Esophagus muscularis mucosa (tissue), 4 donors: ENCODE data around the gene EGFL6. TPM values are rescaled to one million over a fixed set of nuclear protein-coding genes. Genes with fewer than 3 reads are reported as not detected.

Experiments
- DNase-seq: peaks from one replicate; pipeline ENCODE4 v3.0.0-alpha.2; 2017; ENCODE audit errors: extremely low spot score
- H3K27ac ChIP-seq, 4 donors: fragments of 200-600 bp; sonication (generic); replicated peaks in 1 of 4; 1 replicate in 3 of 4; 2 replicates in 1 of 4; pipeline ENCODE4 v1.5.1; 2016 to 2019; ENCODE audit warnings: mild to moderate bottlenecking in 1 of 4
- H3K27me3 ChIP-seq, 4 donors: fragments of 200-600 bp; sonication (generic); one replicate each; pipeline versions ENCODE4 v1.5.1 to v1.6.0; 2016 to 2019
- H3K36me3 ChIP-seq, 4 donors: fragments of 200-600 bp; sonication (generic); one replicate each; pipeline ENCODE4 v1.5.1; 2016 to 2019
- H3K4me1 ChIP-seq, 4 donors: fragments of 200-600 bp; sonication (generic); one replicate each; pipeline ENCODE4 v1.5.1; 2016 to 2019
- H3K4me3 ChIP-seq, 4 donors: fragments of 200-600 bp; sonication (generic); 1 replicate in 2 of 4; 2 replicates in 2 of 4; pipeline ENCODE4 v1.5.1; 2016 to 2019; ENCODE audit warnings: mild to moderate bottlenecking in 4 of 4, moderate library complexity in 1 of 4
- H3K9me3 ChIP-seq, 4 donors: fragments of 200-600 bp; sonication (generic); 1 replicate in 3 of 4; 2 replicates in 1 of 4; pipeline ENCODE4 v1.5.1; 2016 to 2019
- EP300 ChIP-seq: sonication (generic); formaldehyde crosslinking; IDR thresholded peaks from one replicate; pipeline ENCODE4 v1.6.1; 2017; ENCODE audit warnings: antibody characterized with exemption
- POLR2A ChIP-seq: fragments of 450-650 bp; IDR thresholded peaks from one replicate; pipeline ENCODE4 v1.6.1; 2017; ENCODE audit warnings: antibody characterized with exemption, moderate library complexity, mild to moderate bottlenecking, low read depth
- POLR2AphosphoS5 ChIP-seq, 2 donors: sonication (generic); formaldehyde crosslinking; IDR thresholded peaks; one replicate each; pipeline ENCODE4 v1.6.1; 2017; ENCODE audit warnings: antibody characterized with exemption in 2 of 2
- WGBS: methylation state at CpG from one replicate; pipeline ENCODE4 v1.1.5; 2018; 5-methylcytosine and 5-hydroxymethylcytosine counted together
- intact Hi-C: fragments of 100-400 bp; cut with DNase I; formaldehyde crosslinking; loops from one replicate; pipeline ENCODE4 v1.15.1; 2023
- total RNA-seq, 4 donors: library from RNA; depleted of rRNA; stranded (reverse); fragments of >200 nt; gene quantifications; one replicate each; pipeline versions ENCODE4 v1.1.0 to v1.2.1, GENCODE V29; 2016
- TF ChIP-seq, protein P1 (sequence below), 3 experiments: fragments of 200-600 bp in 2 of 3; fragments of 450-650 bp in 1 of 3; sonication (generic) in 2 of 3; IDR thresholded peaks; one replicate each; pipeline ENCODE4 v1.5.1; 2017 to 2019; ENCODE audit warnings: antibody characterized with exemption in 3 of 3, mild to moderate bottlenecking in 2 of 3, moderate library complexity in 1 of 3

EGFL6 gene
- total RNA-seq, 4 donors from 2014 or later = 0.17 to 0.19 TPM; not detected in 2

DNA sequence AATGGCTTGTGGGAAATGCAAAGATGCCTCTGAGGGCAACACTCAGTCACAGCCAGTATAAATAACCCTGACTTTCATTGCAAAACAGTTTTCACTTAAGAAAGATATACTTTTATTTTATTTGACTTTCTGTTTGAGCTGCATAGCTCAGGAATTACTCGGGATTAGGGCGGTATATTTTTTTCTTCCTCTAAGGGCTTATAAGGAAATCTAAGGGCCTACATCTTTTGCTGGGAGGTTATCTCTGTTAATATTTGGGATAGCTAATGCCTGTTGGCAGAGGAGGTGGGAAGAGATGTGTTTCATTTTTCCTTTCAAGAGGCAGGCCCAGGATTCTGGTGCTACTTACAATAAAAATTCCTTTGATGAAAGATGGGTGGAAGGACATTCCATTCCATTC is 28.8 kb upstream of the EGFL6 start:
- TF ChIP-seq POLR2AphosphoS5 (IDR thresholded peaks at IDR 0.05) (no peak), EP300 (no peak), POLR2A (no peak)
- TF ChIP-seq, protein P1, sequence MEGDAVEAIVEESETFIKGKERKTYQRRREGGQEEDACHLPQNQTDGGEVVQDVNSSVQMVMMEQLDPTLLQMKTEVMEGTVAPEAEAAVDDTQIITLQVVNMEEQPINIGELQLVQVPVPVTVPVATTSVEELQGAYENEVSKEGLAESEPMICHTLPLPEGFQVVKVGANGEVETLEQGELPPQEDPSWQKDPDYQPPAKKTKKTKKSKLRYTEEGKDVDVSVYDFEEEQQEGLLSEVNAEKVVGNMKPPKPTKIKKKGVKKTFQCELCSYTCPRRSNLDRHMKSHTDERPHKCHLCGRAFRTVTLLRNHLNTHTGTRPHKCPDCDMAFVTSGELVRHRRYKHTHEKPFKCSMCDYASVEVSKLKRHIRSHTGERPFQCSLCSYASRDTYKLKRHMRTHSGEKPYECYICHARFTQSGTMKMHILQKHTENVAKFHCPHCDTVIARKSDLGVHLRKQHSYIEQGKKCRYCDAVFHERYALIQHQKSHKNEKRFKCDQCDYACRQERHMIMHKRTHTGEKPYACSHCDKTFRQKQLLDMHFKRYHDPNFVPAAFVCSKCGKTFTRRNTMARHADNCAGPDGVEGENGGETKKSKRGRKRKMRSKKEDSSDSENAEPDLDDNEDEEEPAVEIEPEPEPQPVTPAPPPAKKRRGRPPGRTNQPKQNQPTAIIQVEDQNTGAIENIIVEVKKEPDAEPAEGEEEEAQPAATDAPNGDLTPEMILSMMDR (IDR thresholded peaks at IDR 0.05) = no peak
- Histone ChIP-seq H3K4me1 (no peaks in the 10 kb centered on the region), H3K36me3 (no peaks in the 10 kb centered on the region), H3K4me3 (no peak overlapping the region), H3K27me3 (no peaks in the 10 kb centered on the region), H3K27ac (no peak overlapping the region), H3K9me3 (peaks cover 0 to 5% (median 0%) of the 10 kb centered on the region in 4 donors)
- WGBS = 65% methylated on average over 2 of the region's 2 CpGs
- intact Hi-C loops = no loop called here
- DNase-seq = no peak

DNA sequence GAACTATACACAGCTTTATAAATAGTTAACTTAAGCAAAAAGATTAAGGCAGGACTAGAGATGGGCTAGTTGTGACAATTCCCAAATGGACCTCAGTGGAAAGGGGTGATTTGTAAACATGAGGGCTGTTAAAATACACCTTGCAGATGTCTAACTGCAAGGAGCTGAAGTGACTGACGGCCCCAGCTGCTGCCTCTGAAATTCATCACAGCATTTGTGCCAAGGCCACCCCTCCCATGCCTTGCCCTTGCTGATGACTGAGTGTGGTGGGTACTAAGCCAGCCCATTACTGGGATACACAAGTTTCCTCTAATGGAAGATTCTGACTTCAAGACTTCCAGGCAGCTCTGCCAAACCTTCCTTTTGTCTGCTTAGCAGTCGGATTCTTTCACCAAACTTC is 23.7 kb upstream of the EGFL6 start:
- no peak for TF ChIP-seq POLR2A
- TF ChIP-seq, protein P1 (IDR thresholded peaks at IDR 0.05) = no peak
- TF ChIP-seq POLR2AphosphoS5 (IDR thresholded peaks at IDR 0.05) = no peak
- TF ChIP-seq EP300 = no peak
- intact Hi-C loops = no loop called here
- no peaks in the 10 kb centered on the region for H3K36me3 ChIP-seq
- no peaks in the 10 kb centered on the region for H3K4me1 ChIP-seq
- 53% methylated on average over 2 of the region's 2 CpGs for WGBS
- DNase-seq = no peak
- peaks cover 0 to 5% (median 0%) of the 10 kb centered on the region in 4 donors for H3K9me3 ChIP-seq
- H3K27ac ChIP-seq = no peak overlapping the region
- no peak overlapping the region for H3K4me3 ChIP-seq
- no peaks in the 10 kb centered on the region for H3K27me3 ChIP-seq

- no peaks in the 10 kb centered on the region for H3K9me3 ChIP-seq
- no peaks in the 10 kb centered on the region for H3K36me3 ChIP-seq
- no peak overlapping the region for H3K4me3 ChIP-seq
- no peaks in the 10 kb centered on the region for H3K4me1 ChIP-seq
- no peaks in the 10 kb centered on the region for H3K27me3 ChIP-seq
- intact Hi-C loops = no loop called here
- no peak overlapping the region for H3K27ac ChIP-seq
- DNase-seq = no peak
- TF ChIP-seq, protein P1 (IDR thresholded peaks at IDR 0.05) = no peak
- no peak for TF ChIP-seq POLR2AphosphoS5 (IDR thresholded peaks at IDR 0.05)
- no peak for TF ChIP-seq EP300
- TF ChIP-seq POLR2A = no peak
These were observed 21.7 kb upstream of the EGFL6 start for GRCh38 chrX:13547671-13548070.

DNA sequence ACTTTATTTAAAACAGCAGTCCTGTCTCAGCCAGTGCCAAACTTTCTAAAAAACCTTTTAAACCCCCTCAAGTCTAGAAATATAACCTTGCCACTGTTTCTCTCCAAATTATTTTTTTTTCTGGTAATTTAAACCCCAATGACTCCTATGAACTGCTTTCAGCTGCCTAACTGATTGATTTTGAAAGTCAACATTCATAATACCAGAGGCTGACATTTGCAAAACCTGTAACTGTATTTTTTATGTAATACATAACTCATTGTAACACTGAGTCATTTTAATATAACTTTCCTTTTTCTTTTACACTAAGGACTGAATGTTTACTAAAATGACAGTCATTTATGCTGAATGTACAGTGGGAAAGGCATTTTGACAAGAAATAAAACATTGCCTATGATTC is 19.1 kb upstream of the EGFL6 start:
- H3K27me3 ChIP-seq = no peaks in the 10 kb centered on the region
- intact Hi-C loops = no loop called here
- TF ChIP-seq, protein P1 (IDR thresholded peaks at IDR 0.05) = no peak
- TF ChIP-seq POLR2AphosphoS5 (IDR thresholded peaks at IDR 0.05) = no peak
- TF ChIP-seq POLR2A = no peak
- no peak for TF ChIP-seq EP300
- H3K4me3 ChIP-seq = no peak overlapping the region
- no peaks in the 10 kb centered on the region for H3K4me1 ChIP-seq
- no peaks in the 10 kb centered on the region for H3K36me3 ChIP-seq
- no peak for DNase-seq
- H3K27ac ChIP-seq = no peak overlapping the region
- no peaks in the 10 kb centered on the region for H3K9me3 ChIP-seq

DNA sequence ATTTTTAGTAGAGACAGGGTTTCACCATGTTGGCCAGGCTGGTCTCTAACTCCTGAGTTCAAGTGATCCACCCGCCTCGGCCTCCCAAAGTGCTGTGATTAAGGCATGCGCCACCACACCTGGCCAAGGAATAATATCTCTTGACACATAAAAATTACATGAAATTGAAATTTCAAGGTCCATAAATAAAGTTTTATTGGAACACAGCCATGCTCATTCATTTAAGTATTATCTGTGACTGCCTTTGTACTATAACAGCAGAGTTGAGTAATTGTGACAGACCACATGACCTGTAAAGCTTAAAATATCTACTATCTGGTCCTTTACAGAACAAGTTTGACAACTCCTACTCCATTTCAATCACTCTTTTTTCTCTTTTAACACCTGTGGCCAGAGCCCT is 17.8 kb upstream of the EGFL6 start:
- Histone ChIP-seq H3K36me3 (no peaks in the 10 kb centered on the region), H3K27me3 (no peaks in the 10 kb centered on the region), H3K9me3 (no peaks in the 10 kb centered on the region), H3K27ac (no peak overlapping the region), H3K4me1 (no peaks in the 10 kb centered on the region), H3K4me3 (no peak overlapping the region)
- DNase-seq = no peak
- intact Hi-C loops = no loop called here
- TF ChIP-seq EP300 = no peak
- TF ChIP-seq, protein P1 (IDR thresholded peaks at IDR 0.05) = no peak
- no peak for TF ChIP-seq POLR2A
- no peak for TF ChIP-seq POLR2AphosphoS5 (IDR thresholded peaks at IDR 0.05)
- 97% methylated on average over 3 of the region's 3 CpGs for WGBS
